ENCODE data around the gene SLMAP. TPM values are rescaled to one million over a fixed set of nuclear protein-coding genes. Genes with fewer than 3 reads are reported as not detected.

SLMAP gene
- total and polyA plus RNA-seq, 2 of the 4 experiments (the other 2 are of a cell fraction) = 15.5 to 26.5 TPM

GRCh38 chr3:57856675-57857074 is 100.6 kb downstream of the SLMAP start:
- Histone ChIP-seq H3K4me3 (ENCODE audit: insufficient read depth, low read depth, low read length) (no peak overlapping the region), H3K9me3 (ENCODE audit: control insufficient read depth, insufficient read depth, low read length) (no peaks in the 10 kb centered on the region), H3K4ac (ENCODE audit: low read depth, low read length) (no peak overlapping the region), H3K9me1 (ENCODE audit: insufficient read depth, low read length) (no peaks in the 10 kb centered on the region), H3K9ac (ENCODE audit: low read depth, low read length) (no peak overlapping the region), H4K5ac (ENCODE audit: low read depth, low read length) (no peak overlapping the region), H3K56ac (ENCODE audit: extremely low read depth, insufficient read depth, low read length) (no peak overlapping the region), H4K20me1 (ENCODE audit: insufficient read depth, low read length) (peaks cover 4% of the 10 kb centered on the region; the same call in 1 of the 2 replicates), H3K36me3 (ENCODE audit: control insufficient read depth, insufficient read depth, low read length) (peaks cover 3% of the 10 kb centered on the region; the same call in 1 of the 2 replicates), H3K14ac (replicated peaks; ENCODE audit: low read depth, low read length) (no peak overlapping the region), H2AK9ac (replicated peaks; ENCODE audit: low read depth, low read length, poor library complexity) (no peak overlapping the region), H3K27ac (ENCODE audit: insufficient read depth, low read length) (no peak overlapping the region), H2BK20ac (ENCODE audit: low read depth, low read length) (no peak overlapping the region), H3K4me1 (ENCODE audit: control insufficient read depth, insufficient read depth, low read length) (no peaks in the 10 kb centered on the region), H4K91ac (ENCODE audit: insufficient read depth, low read depth, low read length) (no peak overlapping the region), H3K18ac (ENCODE audit: low read depth, low read length) (no peak overlapping the region), H2AK5ac (ENCODE audit: low read depth, low read length) (no peak overlapping the region), H2BK120ac (ENCODE audit: low read depth, low read length) (no peak overlapping the region), H2BK5ac (ENCODE audit: low read depth, low read length, poor library complexity, severe bottlenecking) (no peak overlapping the region), H3K79me1 (ENCODE audit: low read depth in 1 of 2, low read length in 2 of 2) (peaks cover 4 to 5% of the 10 kb centered on the region in 2 experiments), H3K4me2 (ENCODE audit: low read depth, low read length) (no peak overlapping the region), H3K23ac (ENCODE audit: low read depth, low read length) (no peak overlapping the region), H2AFZ (replicated peaks; ENCODE audit: low read length, poor library complexity) (no peak overlapping the region), H4K8ac (ENCODE audit: low read depth in 2 of 2, low read length in 2 of 2) (no peak overlapping the region), H3K27me3 (ENCODE audit: control insufficient read depth, insufficient read depth, low read length) (no peaks in the 10 kb centered on the region), H2BK15ac (ENCODE audit: low read depth, low read length) (no peak overlapping the region)
- ChIA-PET CTCF (no interaction called here), POLR2A (ENCODE audit: unreplicated experiment) (interaction anchor here (0.5 kb wide), 1 partner anchor 187 kb away, joined by 3 read pairs; no protein-coding TSS in a partner anchor)
- intact Hi-C loops (cut with micrococcal nuclease) (loop anchor here (10.0 kb wide), 1 partner anchor 192 kb away; no protein-coding TSS in a partner anchor), in situ Hi-C loops (cut with MboI; ENCODE audit: low sequenced_read_pairs) (loop anchor here (25.0 kb wide), 1 partner anchor 469 kb away; no protein-coding TSS in a partner anchor), dilution Hi-C loops (cut with HindIII; ENCODE audit: low sequenced_read_pairs, unreplicated experiment) (no loop called here)
- TF ChIP-seq BHLHE40 (IDR thresholded peaks at IDR 0.05; ENCODE audit: low read depth, low read length) = peak; percentile 73
- TF ChIP-seq MAFK (IDR thresholded peaks at IDR 0.05; ENCODE audit: low read depth, low read length) = no peak
- TF ChIP-seq RCOR1 (IDR thresholded peaks at IDR 0.05; ENCODE audit: insufficient replicate concordance, low read length) = no peak
- no peak for TF ChIP-seq MXI1 (IDR thresholded peaks at IDR 0.05; ENCODE audit: borderline replicate concordance, low read depth, low read length)
- TF ChIP-seq RFX5 (IDR thresholded peaks at IDR 0.05; ENCODE audit: low read depth, low read length) = no peak
- no peak for TF ChIP-seq USF2 (IDR thresholded peaks at IDR 0.05; ENCODE audit: low read depth, low read length)
- no peak for TF ChIP-seq POLR2A (IDR thresholded peaks at IDR 0.05; ENCODE audit: low read depth, low read length)
- no peak for TF ChIP-seq CHD1 (IDR thresholded peaks at IDR 0.05; ENCODE audit: low read depth, low read length)
- peak; percentile 26; the same call in 1 of the 2 replicates for TF ChIP-seq CTCF (conservative IDR thresholded peaks at IDR 0.05; ENCODE audit: low read depth, low read length)
- ATAC-seq (ENCODE audit: low read depth) = no peak
- WGBS, 2 experiments (ENCODE audit: extremely low coverage in 2 of 2, insufficient read length in 1 of 2) = no CpG with 5 or more reads among the region's 2 CpGs
- DNase-seq = peak; percentile 44
- BruUV-seq (replicated peaks) = no TSS peak
